Measurements from ENCODE around the gene BARD1.

GRCh38 chr2:214856137-214856536 lies 46.7 kb upstream of the BARD1 start:
- TF ChIP-seq, protein P1, sequence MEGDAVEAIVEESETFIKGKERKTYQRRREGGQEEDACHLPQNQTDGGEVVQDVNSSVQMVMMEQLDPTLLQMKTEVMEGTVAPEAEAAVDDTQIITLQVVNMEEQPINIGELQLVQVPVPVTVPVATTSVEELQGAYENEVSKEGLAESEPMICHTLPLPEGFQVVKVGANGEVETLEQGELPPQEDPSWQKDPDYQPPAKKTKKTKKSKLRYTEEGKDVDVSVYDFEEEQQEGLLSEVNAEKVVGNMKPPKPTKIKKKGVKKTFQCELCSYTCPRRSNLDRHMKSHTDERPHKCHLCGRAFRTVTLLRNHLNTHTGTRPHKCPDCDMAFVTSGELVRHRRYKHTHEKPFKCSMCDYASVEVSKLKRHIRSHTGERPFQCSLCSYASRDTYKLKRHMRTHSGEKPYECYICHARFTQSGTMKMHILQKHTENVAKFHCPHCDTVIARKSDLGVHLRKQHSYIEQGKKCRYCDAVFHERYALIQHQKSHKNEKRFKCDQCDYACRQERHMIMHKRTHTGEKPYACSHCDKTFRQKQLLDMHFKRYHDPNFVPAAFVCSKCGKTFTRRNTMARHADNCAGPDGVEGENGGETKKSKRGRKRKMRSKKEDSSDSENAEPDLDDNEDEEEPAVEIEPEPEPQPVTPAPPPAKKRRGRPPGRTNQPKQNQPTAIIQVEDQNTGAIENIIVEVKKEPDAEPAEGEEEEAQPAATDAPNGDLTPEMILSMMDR (conservative IDR thresholded peaks at IDR 0.05; ENCODE audit: low read length): no peak
- no peak for TF ChIP-seq EZH2phosphoT487 (IDR thresholded peaks at IDR 0.05; ENCODE audit: borderline replicate concordance)

Data from Loucy (cell line).